ENCODE data around the gene TGFBR3L. TPM values are rescaled to one million over a fixed set of nuclear protein-coding genes. Genes with fewer than 3 reads are reported as not detected.
A peak's percentile ranks its signal among the peaks of the same experiment; 100 is the strongest.

The TGFBR3L gene
- total RNA-seq, 6 experiments from 2014 or later: 4.5 to 12.0 (median 7.7) TPM

- H3K27ac Mint-ChIP-seq: no peak overlapping the region
- TF ChIP-seq, protein P1, sequence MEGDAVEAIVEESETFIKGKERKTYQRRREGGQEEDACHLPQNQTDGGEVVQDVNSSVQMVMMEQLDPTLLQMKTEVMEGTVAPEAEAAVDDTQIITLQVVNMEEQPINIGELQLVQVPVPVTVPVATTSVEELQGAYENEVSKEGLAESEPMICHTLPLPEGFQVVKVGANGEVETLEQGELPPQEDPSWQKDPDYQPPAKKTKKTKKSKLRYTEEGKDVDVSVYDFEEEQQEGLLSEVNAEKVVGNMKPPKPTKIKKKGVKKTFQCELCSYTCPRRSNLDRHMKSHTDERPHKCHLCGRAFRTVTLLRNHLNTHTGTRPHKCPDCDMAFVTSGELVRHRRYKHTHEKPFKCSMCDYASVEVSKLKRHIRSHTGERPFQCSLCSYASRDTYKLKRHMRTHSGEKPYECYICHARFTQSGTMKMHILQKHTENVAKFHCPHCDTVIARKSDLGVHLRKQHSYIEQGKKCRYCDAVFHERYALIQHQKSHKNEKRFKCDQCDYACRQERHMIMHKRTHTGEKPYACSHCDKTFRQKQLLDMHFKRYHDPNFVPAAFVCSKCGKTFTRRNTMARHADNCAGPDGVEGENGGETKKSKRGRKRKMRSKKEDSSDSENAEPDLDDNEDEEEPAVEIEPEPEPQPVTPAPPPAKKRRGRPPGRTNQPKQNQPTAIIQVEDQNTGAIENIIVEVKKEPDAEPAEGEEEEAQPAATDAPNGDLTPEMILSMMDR (IDR thresholded peaks at IDR 0.05): no peak
- no peaks in the 10 kb centered on the region for H3K9me3 Mint-ChIP-seq
- H3K36me3 Mint-ChIP-seq (ENCODE audit: low read depth): peaks cover 5% of the 10 kb centered on the region; the same call in 1 of the 2 replicates
- H3K4me3 Mint-ChIP-seq: no peak overlapping the region
- H3K27me3 Mint-ChIP-seq (ENCODE audit: insufficient read depth): no peaks in the 10 kb centered on the region
- no peaks in the 10 kb centered on the region for H3K4me1 Mint-ChIP-seq (ENCODE audit: low read depth)
- DNase-seq: no peak
These were observed 20.1 kb downstream of the TGFBR3L start for GRCh38 chr19:7934766-7935165.

DNA sequence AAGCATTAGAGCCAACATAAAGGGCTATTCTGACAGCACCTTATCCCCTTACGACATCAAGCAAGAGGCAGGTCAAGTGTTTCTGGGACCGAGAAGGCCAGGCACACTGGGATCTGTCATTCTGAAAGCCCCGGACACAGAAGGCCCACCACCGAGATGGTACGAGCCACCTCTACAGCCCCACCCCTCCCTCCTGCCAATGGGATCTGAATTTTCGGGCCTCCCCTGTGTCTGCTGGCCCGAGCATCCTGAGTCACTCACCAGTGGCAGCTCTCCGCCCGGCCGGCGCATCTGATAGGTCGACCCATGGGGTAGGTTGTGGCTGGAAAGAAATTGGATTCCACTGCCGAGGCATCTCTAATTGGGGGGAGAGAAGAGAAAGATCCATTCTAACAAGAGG, 26.2 kb downstream of the TGFBR3L start:
- DNase-seq: no peak
- Mint-ChIP-seq H3K4me3 (peak overlapping the region; percentile 23; the same call in 1 of the 2 replicates), H3K27me3 (ENCODE audit: insufficient read depth) (peaks cover 6% of the 10 kb centered on the region; the same call in 1 of the 2 replicates), H3K27ac (0 out of 2 replicates have a peak overlapping the region, but pooled peaks have one; percentile 13), H3K36me3 (ENCODE audit: low read depth) (peaks cover 13% of the 10 kb centered on the region), H3K4me1 (ENCODE audit: low read depth) (peaks cover 24% of the 10 kb centered on the region), H3K9me3 (no peaks in the 10 kb centered on the region)
- TF ChIP-seq, protein P1 (IDR thresholded peaks at IDR 0.05): no peak

DNA sequence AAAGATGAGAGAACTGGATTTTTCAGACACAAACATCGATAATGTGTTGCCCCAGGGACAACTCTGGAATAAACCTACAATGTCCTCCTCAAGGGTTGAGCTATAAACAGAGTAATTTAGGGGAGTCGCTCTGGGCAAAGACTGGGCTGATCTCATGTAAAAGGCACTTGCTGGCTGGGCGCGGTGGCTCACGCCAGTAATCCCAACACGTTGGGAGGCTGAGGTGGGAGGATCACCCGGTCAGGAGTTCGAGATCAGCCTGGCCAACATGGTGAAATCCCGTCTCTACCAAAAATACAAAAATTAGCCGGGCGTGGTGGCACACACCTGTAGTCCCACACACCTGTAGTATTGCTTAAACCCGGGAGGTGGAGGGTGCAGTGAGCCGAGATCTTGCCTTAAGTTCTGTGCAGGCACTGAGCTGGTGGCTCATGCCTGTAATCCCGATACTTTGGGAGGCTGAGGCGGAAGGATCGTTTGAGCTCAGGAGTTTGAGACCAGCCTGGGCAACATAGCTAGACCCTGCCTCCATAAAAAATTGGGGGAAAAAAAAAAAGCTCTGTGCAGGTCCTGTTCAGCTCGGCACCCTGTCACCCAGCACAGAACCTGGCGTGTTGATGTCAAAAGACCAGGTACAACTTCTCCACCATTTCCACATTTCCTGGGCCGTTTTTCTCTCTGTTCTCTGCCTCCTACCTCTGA, 27.4 kb downstream of the TGFBR3L start:
- H3K27ac Mint-ChIP-seq: no peak overlapping the region
- TF ChIP-seq, protein P1 (IDR thresholded peaks at IDR 0.05): no peak
- H3K4me1 Mint-ChIP-seq (ENCODE audit: low read depth): peaks cover 24% of the 10 kb centered on the region
- H3K4me3 Mint-ChIP-seq: peak overlapping the region; percentile 97
- H3K9me3 Mint-ChIP-seq: no peaks in the 10 kb centered on the region
- H3K36me3 Mint-ChIP-seq (ENCODE audit: low read depth): peaks cover 13% of the 10 kb centered on the region; the same call in 1 of the 2 replicates
- DNase-seq: no peak
- peaks cover 6% of the 10 kb centered on the region; the same call in 1 of the 2 replicates for H3K27me3 Mint-ChIP-seq (ENCODE audit: insufficient read depth)

DNA sequence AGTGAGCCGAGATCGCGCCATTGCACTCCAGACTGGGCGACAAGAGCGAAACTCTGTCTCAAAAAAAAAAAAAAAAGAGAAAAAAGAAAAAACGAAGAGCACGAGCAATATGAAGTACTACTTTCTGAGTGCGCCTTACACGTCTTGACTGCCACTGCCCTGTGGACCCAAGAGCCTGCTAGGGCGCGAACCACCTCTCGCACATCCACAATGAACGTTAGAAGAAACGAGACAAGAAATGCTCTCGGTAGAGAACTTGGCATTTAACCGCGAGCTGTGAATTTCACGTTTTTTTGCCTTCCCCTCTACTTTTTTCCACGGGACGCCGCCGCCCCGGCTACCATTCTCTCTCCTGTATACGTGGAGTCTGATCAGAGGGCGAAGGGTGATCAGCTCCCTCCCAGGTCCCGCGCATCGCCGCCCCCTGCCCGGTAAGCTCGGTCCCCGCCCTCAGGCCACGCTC, 28.4 kb downstream of the TGFBR3L start:
- Mint-ChIP-seq H3K9me3 (no peaks in the 10 kb centered on the region), H3K4me1 (ENCODE audit: low read depth) (peaks cover 24% of the 10 kb centered on the region), H3K4me3 (peak overlapping the region; percentile 97), H3K27ac (peak overlapping the region; percentile 98), H3K27me3 (ENCODE audit: insufficient read depth) (peaks cover 6% of the 10 kb centered on the region; the same call in 1 of the 2 replicates), H3K36me3 (ENCODE audit: low read depth) (peaks cover 13% of the 10 kb centered on the region; the same call in 1 of the 2 replicates)
- no peak for DNase-seq
- TF ChIP-seq, protein P1 (IDR thresholded peaks at IDR 0.05): no peak

- H3K4me1 Mint-ChIP-seq (ENCODE audit: low read depth): peaks cover 24% of the 10 kb centered on the region
These were observed 29.0 kb downstream of the TGFBR3L start, which contains the start of gene TIMM44 for GRCh38 chr19:7943444-7944176. TIMM44 (minus strand) TSS chr19:7943666; CDS start chr19:7943651, 15 bp downstream.

More at GRCh38 chr19:7943444-7944176, 29.0 kb downstream of the TGFBR3L start, which contains the start of gene TIMM44:
- H3K27ac Mint-ChIP-seq: peak within 1 kb of the TSS; percentile 98
- no peaks in the 10 kb centered on the region for H3K9me3 Mint-ChIP-seq
- peaks cover 6% of the 10 kb centered on the region; the same call in 1 of the 2 replicates for H3K27me3 Mint-ChIP-seq (ENCODE audit: insufficient read depth)
- peaks cover 13% of the 10 kb centered on the region; the same call in 1 of the 2 replicates for H3K36me3 Mint-ChIP-seq (ENCODE audit: low read depth)
- peak; percentile 99 for DNase-seq
- peak within 1 kb of the TSS; percentile 97 for H3K4me3 Mint-ChIP-seq
- TF ChIP-seq, protein P1 (IDR thresholded peaks at IDR 0.05): no peak

Measured in HFFc6 (cell line).